Measurements from ENCODE around the gene TRMT112. TPM values are rescaled to one million over a fixed set of nuclear protein-coding genes. Genes with fewer than 3 reads are reported as not detected.

TRMT112 gene
- total RNA-seq, 1 experiment from 2014 or later: 328 TPM

DNA sequence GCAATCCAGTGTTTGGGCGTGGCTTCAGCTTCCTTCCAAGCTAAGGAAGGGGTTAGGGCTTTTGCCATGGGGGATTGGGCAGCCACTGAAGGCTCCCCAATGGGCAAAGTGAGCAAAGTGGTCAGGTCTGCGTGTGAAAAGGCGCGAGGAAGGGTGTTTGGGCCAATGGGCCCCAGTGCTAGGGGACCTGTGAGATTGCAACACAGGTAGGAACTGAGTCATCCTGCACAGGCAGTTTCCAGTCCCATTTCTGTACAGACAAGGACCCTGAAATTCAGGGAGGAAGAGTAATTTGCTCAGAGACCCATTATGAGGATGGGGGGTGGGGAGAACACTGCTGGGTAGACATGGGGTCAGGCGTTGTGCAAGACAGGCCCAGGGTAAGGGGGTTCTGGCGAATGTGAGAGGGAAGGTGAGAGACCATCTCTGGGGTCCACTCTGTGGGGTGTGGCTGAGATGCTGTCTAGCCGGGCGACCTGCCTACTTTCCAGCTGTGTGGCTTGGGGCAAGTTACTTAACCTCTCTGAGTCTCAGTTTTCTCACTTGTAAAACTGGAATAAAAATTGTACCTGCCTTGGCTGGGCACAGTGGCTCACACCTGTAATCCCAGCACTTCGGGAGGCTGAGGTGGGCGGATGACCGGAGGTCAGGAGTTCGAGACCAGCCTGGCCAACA is 30.0 kb upstream of the TRMT112 start:
- H2AFZ ChIP-seq (ENCODE audit: low read depth, low read length, poor library complexity, severe bottlenecking): no peak overlapping the region
- no peaks in the 10 kb centered on the region for H3K9me3 ChIP-seq (ENCODE audit: control insufficient read depth in 1 of 2, insufficient read depth in 1 of 2, low read depth in 1 of 2, low read length in 2 of 2)
- no peaks in the 10 kb centered on the region for H4K20me1 ChIP-seq (ENCODE audit: insufficient read depth)
- no peaks in the 10 kb centered on the region for H3K27me3 ChIP-seq (ENCODE audit: insufficient read depth, low read length)
- CTCF ChIA-PET: interaction anchor here (1.0 kb wide), 1 partner anchor 8 kb away, joined by 3 read pairs; no protein-coding TSS in a partner anchor
- no peak for DNase-seq (ENCODE audit: low read depth, low spot score)
- POLR2A ChIA-PET: interaction anchor here (1.3 kb wide), 1 partner anchor 30 kb away, joined by 4 read pairs; the partner anchor contains the start of genes PRDX5 and TRMT112
- intact Hi-C loops (cut with micrococcal nuclease): no loop called here
- H3K9me2 ChIP-seq (ENCODE audit: insufficient read depth): no peaks in the 10 kb centered on the region
- H3K4me1 ChIP-seq (ENCODE audit: control insufficient read depth in 1 of 2, insufficient read depth in 2 of 2, low read length in 2 of 2): peaks cover 8 to 22% of the 10 kb centered on the region in 2 experiments; a peak in 3 of 4 replicates
- ATAC-seq: no peak
- no peak overlapping the region for H3K9ac ChIP-seq (ENCODE audit: low read length)
- no peaks in the 10 kb centered on the region for H3K36me3 ChIP-seq (ENCODE audit: control insufficient read depth in 1 of 2, insufficient read depth in 2 of 2, low read length in 2 of 2)
- RAD21 ChIA-PET (ENCODE audit: low non-redundant PET in 1 of 2, low total read pairs in 2 of 2, uncharacterized antibody in 2 of 2, unreplicated experiment in 2 of 2): no interaction called here
- TF ChIP-seq CEBPB (IDR thresholded peaks at IDR 0.05; ENCODE audit: low read depth) (no peak), JUND (IDR thresholded peaks at IDR 0.05) (no peak), POLR2A (IDR thresholded peaks at IDR 0.05; ENCODE audit: borderline replicate concordance, extremely low read depth, insufficient read depth, insufficient read length) (no peak), ZNF274 (IDR thresholded peaks at IDR 0.05; ENCODE audit: low read depth, low read length) (no peak), EZH2phosphoT487 (IDR thresholded peaks at IDR 0.05; ENCODE audit: borderline replicate concordance) (no peak), ZFX (IDR thresholded peaks at IDR 0.05) (no peak), EZH2 (IDR thresholded peaks at IDR 0.05) (no peak), ELF1 (IDR thresholded peaks at IDR 0.05; ENCODE audit: borderline replicate concordance, low read depth) (no peak), FOSL1 (IDR thresholded peaks at IDR 0.05; ENCODE audit: low read depth) (no peak), SIN3A (IDR thresholded peaks at IDR 0.05; ENCODE audit: low read depth) (no peak), SP1 (IDR thresholded peaks at IDR 0.05; ENCODE audit: low read depth) (no peak), SRF (IDR thresholded peaks at IDR 0.05; ENCODE audit: low read depth) (no peak), CBX3 (IDR thresholded peaks at IDR 0.05; ENCODE audit: low read depth) (no peak), EGR1 (IDR thresholded peaks at IDR 0.05; ENCODE audit: low read depth) (no peak)
- TF ChIP-seq, protein P1, sequence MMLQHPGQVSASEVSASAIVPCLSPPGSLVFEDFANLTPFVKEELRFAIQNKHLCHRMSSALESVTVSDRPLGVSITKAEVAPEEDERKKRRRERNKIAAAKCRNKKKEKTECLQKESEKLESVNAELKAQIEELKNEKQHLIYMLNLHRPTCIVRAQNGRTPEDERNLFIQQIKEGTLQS (IDR thresholded peaks at IDR 0.05): no peak
- TF ChIP-seq, protein P2, sequence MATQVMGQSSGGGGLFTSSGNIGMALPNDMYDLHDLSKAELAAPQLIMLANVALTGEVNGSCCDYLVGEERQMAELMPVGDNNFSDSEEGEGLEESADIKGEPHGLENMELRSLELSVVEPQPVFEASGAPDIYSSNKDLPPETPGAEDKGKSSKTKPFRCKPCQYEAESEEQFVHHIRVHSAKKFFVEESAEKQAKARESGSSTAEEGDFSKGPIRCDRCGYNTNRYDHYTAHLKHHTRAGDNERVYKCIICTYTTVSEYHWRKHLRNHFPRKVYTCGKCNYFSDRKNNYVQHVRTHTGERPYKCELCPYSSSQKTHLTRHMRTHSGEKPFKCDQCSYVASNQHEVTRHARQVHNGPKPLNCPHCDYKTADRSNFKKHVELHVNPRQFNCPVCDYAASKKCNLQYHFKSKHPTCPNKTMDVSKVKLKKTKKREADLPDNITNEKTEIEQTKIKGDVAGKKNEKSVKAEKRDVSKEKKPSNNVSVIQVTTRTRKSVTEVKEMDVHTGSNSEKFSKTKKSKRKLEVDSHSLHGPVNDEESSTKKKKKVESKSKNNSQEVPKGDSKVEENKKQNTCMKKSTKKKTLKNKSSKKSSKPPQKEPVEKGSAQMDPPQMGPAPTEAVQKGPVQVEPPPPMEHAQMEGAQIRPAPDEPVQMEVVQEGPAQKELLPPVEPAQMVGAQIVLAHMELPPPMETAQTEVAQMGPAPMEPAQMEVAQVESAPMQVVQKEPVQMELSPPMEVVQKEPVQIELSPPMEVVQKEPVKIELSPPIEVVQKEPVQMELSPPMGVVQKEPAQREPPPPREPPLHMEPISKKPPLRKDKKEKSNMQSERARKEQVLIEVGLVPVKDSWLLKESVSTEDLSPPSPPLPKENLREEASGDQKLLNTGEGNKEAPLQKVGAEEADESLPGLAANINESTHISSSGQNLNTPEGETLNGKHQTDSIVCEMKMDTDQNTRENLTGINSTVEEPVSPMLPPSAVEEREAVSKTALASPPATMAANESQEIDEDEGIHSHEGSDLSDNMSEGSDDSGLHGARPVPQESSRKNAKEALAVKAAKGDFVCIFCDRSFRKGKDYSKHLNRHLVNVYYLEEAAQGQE (IDR thresholded peaks at IDR 0.05; ENCODE audit: low read depth): no peak
- no TSS peak for BruUV-seq (replicated peaks)
- peak overlapping the region; percentile 39; the same call in 1 of the 2 replicates for H3K4me2 ChIP-seq (ENCODE audit: low read length)
- no peak overlapping the region for H3K4me3 ChIP-seq (replicated peaks in 1 of 2; ENCODE audit: low read depth in 1 of 2, low read length in 2 of 2)
- H3K79me2 ChIP-seq (ENCODE audit: insufficient read depth, low read length): no peaks in the 10 kb centered on the region
- no peak overlapping the region for H3K27ac ChIP-seq (ENCODE audit: low read depth, low read length)

Data from HCT116 (cell line).